T-cell (primary cell): ENCODE data around the gene DNAJC13. TPM values are rescaled to one million over a fixed set of nuclear protein-coding genes. Genes with fewer than 3 reads are reported as not detected.

Experiments used
- ATAC-seq, 4 experiments: fragments of 200-7000 bp in 3 of 4; fragments of 150-1000 bp in 1 of 4; cut with Tn5 transposase; replicated peaks in 1 of 4; 1 replicate in 3 of 4; 2 replicates in 1 of 4; pipeline ENCODE4 v1.10.0; 2021; ENCODE audit warnings: moderate library complexity in 3 of 4, mild to moderate bottlenecking in 2 of 4, moderate number of reproducible peaks in 1 of 4
- CTCF ChIA-PET, 2 donors: fragments of 300-600 bp; sonication (Branson Sonifier 250); formaldehyde crosslinking; loops; one replicate each; lab custom pipeline; 2022; ENCODE audit warnings: antibody characterized with exemption in 2 of 2; lab: Charles Lee
- POLR2A ChIA-PET, 2 donors: fragments of 300-600 bp; sonication (Branson Sonifier 250); formaldehyde crosslinking; loops; one replicate each; lab custom pipeline; 2022; ENCODE audit warnings: antibody characterized with exemption in 2 of 2; lab: Charles Lee
- DNase-seq, 35 experiments: peaks; one replicate each; pipeline versions ENCODE4 v3.0.0 to v3.0.0-alpha.2; 2013 to 2023
- H3K27ac ChIP-seq: one replicate; pipeline ENCODE4 v1.5.1; 2013; ENCODE audit warnings: low read length
- H3K27me3 ChIP-seq, 2 experiments: replicated peaks in 1 of 2; 1 replicate in 1 of 2; 2 replicates in 1 of 2; pipeline versions ENCODE4 v1.6.1 to v1.7.0; 2013; ENCODE audit warnings: low read length in 1 of 2, mixed read lengths in 1 of 2; ENCODE audit not compliant: control insufficient read depth in 2 of 2, insufficient read depth in 2 of 2; ENCODE audit errors: extremely low read depth in 1 of 2
- H3K36me3 ChIP-seq, 2 donors: 1 replicate in 1 of 2; 2 replicates in 1 of 2; pipeline versions ENCODE4 v1.6.1 to v1.7.0; 2013; ENCODE audit warnings: low read length in 1 of 2; ENCODE audit not compliant: control insufficient read depth in 2 of 2, insufficient read depth in 1 of 2; ENCODE audit errors: extremely low read depth in 1 of 2
- H3K4me1 ChIP-seq, 2 experiments: 1 replicate in 1 of 2; 2 replicates in 1 of 2; pipeline versions ENCODE4 v1.6.1 to v1.7.0; 2013; ENCODE audit warnings: low read length in 2 of 2, mixed read lengths in 1 of 2; ENCODE audit not compliant: insufficient read depth in 2 of 2, control insufficient read depth in 1 of 2; ENCODE audit errors: extremely low read depth in 1 of 2
- H3K4me3 ChIP-seq, 2 donors: 1 replicate in 1 of 2; 2 replicates in 1 of 2; pipeline versions ENCODE4 v1.5.1 to v1.7.0; 2013; ENCODE audit warnings: mild to moderate bottlenecking in 2 of 2, low read length in 1 of 2, moderate library complexity in 1 of 2; ENCODE audit not compliant: control insufficient read depth in 1 of 2; ENCODE audit errors: extremely low read depth in 1 of 2
- H3K9me3 ChIP-seq: 2 replicates; pipeline ENCODE4 v1.7.0; 2013
- H3K27ac Mint-ChIP-seq, 2 donors: one replicate each; pipeline ENCODE4 v1.8.0; 2020 to 2021; ENCODE audit warnings: mild to moderate bottlenecking in 2 of 2, mixed read lengths in 2 of 2
- H3K27me3 Mint-ChIP-seq, 2 donors: one replicate each; pipeline ENCODE4 v1.8.0; 2021 to 2022; ENCODE audit warnings: mixed read lengths in 2 of 2
- H3K36me3 Mint-ChIP-seq: one replicate; pipeline ENCODE4 v1.8.0; 2021; ENCODE audit warnings: mixed read lengths
- H3K4me1 Mint-ChIP-seq, 3 donors: one replicate each; pipeline ENCODE4 v1.8.0; 2020 to 2022; ENCODE audit warnings: mixed read lengths in 3 of 3, mild to moderate bottlenecking in 1 of 3
- H3K4me3 Mint-ChIP-seq, 3 donors: one replicate each; pipeline ENCODE4 v1.8.0; 2020 to 2022; ENCODE audit warnings: mild to moderate bottlenecking in 3 of 3, mixed read lengths in 3 of 3, moderate library complexity in 3 of 3
- H3K9me3 Mint-ChIP-seq, 3 donors: one replicate each; pipeline ENCODE4 v1.8.0; 2020 to 2022; ENCODE audit warnings: mixed read lengths in 3 of 3
- WGBS: methylation state at CpG from one replicate; pipeline ENCODE4 v1.1.5; 2013; ENCODE audit warnings: missing lambda C conversion rate; ENCODE audit not compliant: insufficient coverage; 5-methylcytosine and 5-hydroxymethylcytosine counted together
- total RNA-seq, 35 experiments: library from RNA in 6 of 35; stranded (reverse) in 6 of 35; fragments of 120-200 nt in 1 of 35; gene quantifications; one replicate each; pipeline versions ENCODE4 v1.2.1 to v1.2.4 and lab custom pipeline; 2013 to 2026

The DNAJC13 gene
- total RNA-seq, 5 donors from 2014 or later (not counting 1 experiment from before 2014, with no cell fraction given), result 28.7 to 33.7 (median 31.3) TPM

- Histone ChIP-seq H3K36me3 (peaks cover 14 to 57% of the 10 kb centered on the region in 2 donors), H3K4me3 (no peak overlapping the region), H3K4me1 (no peaks in the 10 kb centered on the region), H3K27ac (no peak overlapping the region), H3K9me3 (no peaks in the 10 kb centered on the region), H3K27me3 (no peaks in the 10 kb centered on the region)
- H3K9me3 Mint-ChIP-seq, result no peaks in the 10 kb centered on the region
- no peak for DNase-seq
- no peak overlapping the region for H3K27ac Mint-ChIP-seq
- CTCF ChIA-PET, result interaction anchor here (0.7 to 5.5 kb wide), 4 partner anchors 9 to 105 kb away, joined by 4 to 39 read pairs (median 20); no protein-coding TSS in a partner anchor
- H3K27me3 Mint-ChIP-seq, result no peaks in the 10 kb centered on the region
- H3K36me3 Mint-ChIP-seq, result peaks cover 54% of the 10 kb centered on the region
- no peak overlapping the region for H3K4me3 Mint-ChIP-seq
- WGBS, result no CpG with 5 or more reads among the region's 1 CpG
- ATAC-seq, result no peak
- POLR2A ChIA-PET, result no interaction called here
- peaks cover 0 to 7% (median 3%) of the 10 kb centered on the region in 3 donors for H3K4me1 Mint-ChIP-seq
Measured at GRCh38 chr3:132537297-132537696, 120.0 kb downstream of the DNAJC13 start.

DNA sequence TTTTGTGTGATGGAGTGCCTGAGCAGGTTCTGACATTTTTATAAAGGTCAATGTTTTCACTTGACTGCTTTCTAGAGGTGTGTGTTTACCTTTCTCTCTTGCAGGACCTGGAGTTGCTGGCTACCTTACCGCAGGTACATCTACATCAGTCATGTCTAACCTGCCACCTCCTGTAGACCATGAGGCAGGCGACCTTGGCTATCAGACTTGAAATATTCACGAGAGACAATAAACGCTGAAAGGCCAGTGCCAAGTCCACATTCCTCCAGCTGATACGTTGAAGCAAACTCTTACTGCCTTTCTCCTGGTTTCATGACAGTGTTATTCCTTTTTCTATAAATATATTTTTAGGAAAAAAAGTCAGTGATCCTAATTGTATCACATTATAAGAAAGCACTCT lies 120.8 kb downstream of the DNAJC13 start:
- ATAC-seq, result no peak
- POLR2A ChIA-PET, result no interaction called here
- Histone ChIP-seq H3K9me3 (no peaks in the 10 kb centered on the region), H3K36me3 (peaks cover 13 to 56% of the 10 kb centered on the region in 2 donors), H3K4me1 (no peaks in the 10 kb centered on the region), H3K27ac (no peak overlapping the region), H3K27me3 (no peaks in the 10 kb centered on the region), H3K4me3 (no peak overlapping the region)
- no peak overlapping the region for H3K4me3 Mint-ChIP-seq
- no peaks in the 10 kb centered on the region for H3K27me3 Mint-ChIP-seq
- peaks cover 58% of the 10 kb centered on the region for H3K36me3 Mint-ChIP-seq
- H3K4me1 Mint-ChIP-seq, result peaks cover 0 to 10% (median 7%) of the 10 kb centered on the region in 3 donors
- H3K9me3 Mint-ChIP-seq, result no peaks in the 10 kb centered on the region
- H3K27ac Mint-ChIP-seq, result peak overlapping the region in 1 of 2 donors; percentile 37
- no peak for DNase-seq
- 93% methylated on average over 2 of the region's 5 CpGs for WGBS
- CTCF ChIA-PET, result interaction anchor here (0.7 to 5.5 kb wide), 3 partner anchors 10 to 105 kb away, joined by 4 to 39 read pairs (median 8); no protein-coding TSS in a partner anchor

DNA sequence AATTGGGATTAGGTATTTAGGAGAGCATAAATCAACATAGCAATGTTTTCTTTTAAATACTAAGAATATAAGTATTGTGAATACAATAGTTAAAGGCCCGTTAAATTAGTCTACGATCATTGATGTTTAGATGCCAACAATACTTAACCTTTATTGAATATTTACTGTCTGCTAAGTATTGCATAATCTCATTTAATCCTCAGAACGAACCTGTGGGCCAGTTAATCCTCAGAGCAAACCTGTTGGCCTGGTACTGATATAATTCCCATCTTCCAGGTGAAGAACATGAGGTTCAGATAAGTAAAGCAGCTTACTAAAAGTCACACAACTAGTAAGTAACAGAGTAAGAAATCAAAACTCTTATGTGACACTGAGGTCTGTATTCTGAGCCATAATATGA lies 122.4 kb downstream of the DNAJC13 start:
- Mint-ChIP-seq H3K4me1 (peaks cover 0 to 10% (median 7%) of the 10 kb centered on the region in 3 donors), H3K9me3 (no peaks in the 10 kb centered on the region), H3K4me3 (no peak overlapping the region), H3K27me3 (no peaks in the 10 kb centered on the region), H3K27ac (no peak overlapping the region), H3K36me3 (peaks cover 49% of the 10 kb centered on the region)
- no CpG with 5 or more reads among the region's 3 CpGs for WGBS
- Histone ChIP-seq H3K27ac (no peak overlapping the region), H3K27me3 (no peaks in the 10 kb centered on the region), H3K9me3 (no peaks in the 10 kb centered on the region), H3K4me1 (no peaks in the 10 kb centered on the region), H3K36me3 (peaks cover 8 to 47% of the 10 kb centered on the region in 2 donors), H3K4me3 (no peak overlapping the region)
- ChIA-PET CTCF (no interaction called here), POLR2A (no interaction called here)
- ATAC-seq (no peak), DNase-seq (no peak)

DNA sequence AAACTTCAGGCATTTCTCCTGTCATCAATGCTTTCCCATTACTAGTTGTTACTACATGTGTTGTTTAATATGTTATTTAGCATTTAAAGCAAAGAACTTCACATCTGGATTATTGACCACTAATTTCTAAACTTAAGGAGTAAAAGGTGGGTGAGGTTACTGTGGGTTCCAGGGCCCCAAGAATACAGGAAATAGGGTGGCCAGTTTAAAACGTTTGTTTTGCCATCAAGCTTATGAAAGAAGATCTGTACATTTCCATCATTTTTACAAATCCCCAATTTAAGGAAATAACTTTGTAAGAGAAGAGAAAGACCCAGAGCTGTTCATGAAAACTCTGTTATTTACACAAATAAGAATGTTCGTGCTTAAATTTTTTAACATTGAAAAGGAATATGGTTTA lies 125.3 kb downstream of the DNAJC13 start:
- no peaks in the 10 kb centered on the region for H3K27me3 Mint-ChIP-seq
- DNase-seq (no peak), ATAC-seq (no peak)
- WGBS, result no CpG with 5 or more reads among the region's 2 CpGs
- Histone ChIP-seq H3K27me3 (no peaks in the 10 kb centered on the region), H3K4me3 (no peak overlapping the region), H3K9me3 (no peaks in the 10 kb centered on the region), H3K36me3 (peaks cover 8 to 37% of the 10 kb centered on the region in 2 donors), H3K27ac (no peak overlapping the region), H3K4me1 (no peaks in the 10 kb centered on the region)
- H3K36me3 Mint-ChIP-seq, result peaks cover 30% of the 10 kb centered on the region
- H3K27ac Mint-ChIP-seq, result peak overlapping the region in 1 of 2 donors; percentile 16
- peaks cover 0 to 7% (median 6%) of the 10 kb centered on the region in 3 donors for H3K4me1 Mint-ChIP-seq
- H3K9me3 Mint-ChIP-seq, result no peaks in the 10 kb centered on the region
- H3K4me3 Mint-ChIP-seq, result no peak overlapping the region
- POLR2A ChIA-PET, result interaction anchor here in 1 of 2 donors (0.7 kb wide), 1 partner anchor 26 kb away, joined by 4 read pairs; no protein-coding TSS in a partner anchor
- CTCF ChIA-PET, result interaction anchor here in 1 of 2 donors (0.6 to 1.0 kb wide), 3 partner anchors 9 to 113 kb away, joined by 3 to 5 read pairs (median 3); no protein-coding TSS in a partner anchor

GRCh38 chr3:132543011-132543739 lies 125.9 kb downstream of the DNAJC13 start:
- H3K27me3 Mint-ChIP-seq, result no peaks in the 10 kb centered on the region
- Histone ChIP-seq H3K27ac (no peak overlapping the region), H3K4me3 (no peak overlapping the region), H3K4me1 (no peaks in the 10 kb centered on the region), H3K27me3 (no peaks in the 10 kb centered on the region), H3K9me3 (no peaks in the 10 kb centered on the region), H3K36me3 (peaks cover 8 to 34% of the 10 kb centered on the region in 2 donors)
- peak overlapping the region in 1 of 2 donors; percentile 30 for H3K27ac Mint-ChIP-seq
- POLR2A ChIA-PET, result no interaction called here
- no peak for ATAC-seq
- peaks cover 28% of the 10 kb centered on the region for H3K36me3 Mint-ChIP-seq
- CTCF ChIA-PET, result interaction anchor here in 1 of 2 donors (0.6 kb wide), 1 partner anchor 10 kb away, joined by 5 read pairs; no protein-coding TSS in a partner anchor
- WGBS, result no CpG with 5 or more reads among the region's 2 CpGs
- H3K9me3 Mint-ChIP-seq, result no peaks in the 10 kb centered on the region
- no peak for DNase-seq
- H3K4me3 Mint-ChIP-seq, result no peak overlapping the region
- peaks cover 0 to 7% (median 6%) of the 10 kb centered on the region in 3 donors for H3K4me1 Mint-ChIP-seq

DNA sequence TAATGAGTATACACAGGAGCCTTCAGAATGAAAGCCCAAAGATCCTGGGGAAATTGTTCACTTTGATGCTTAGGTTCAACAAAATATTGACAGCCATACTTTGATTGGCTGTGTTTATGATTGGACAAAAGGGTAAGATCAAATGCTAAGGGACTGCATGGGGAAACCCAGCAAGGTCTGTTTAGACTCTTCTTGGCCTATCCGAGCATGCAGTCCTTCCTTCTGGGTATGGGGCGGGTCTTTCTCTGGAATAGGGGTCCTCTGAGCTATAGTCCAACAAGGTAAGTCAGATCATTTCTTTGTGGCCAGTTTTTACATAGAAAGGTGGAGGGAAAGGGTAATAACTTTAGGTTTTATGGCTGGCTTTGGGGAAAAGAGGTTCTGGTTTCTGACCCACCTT lies 126.8 kb downstream of the DNAJC13 start:
- ATAC-seq (no peak), DNase-seq (no peak)
- Mint-ChIP-seq H3K9me3 (no peaks in the 10 kb centered on the region), H3K4me1 (peaks cover 0 to 7% (median 6%) of the 10 kb centered on the region in 3 donors), H3K27me3 (no peaks in the 10 kb centered on the region), H3K4me3 (no peak overlapping the region), H3K27ac (no peak overlapping the region), H3K36me3 (peaks cover 21% of the 10 kb centered on the region)
- Histone ChIP-seq H3K4me3 (no peak overlapping the region), H3K36me3 (peaks cover 6 to 26% of the 10 kb centered on the region in 2 donors), H3K4me1 (no peaks in the 10 kb centered on the region), H3K27me3 (no peaks in the 10 kb centered on the region), H3K9me3 (no peaks in the 10 kb centered on the region), H3K27ac (no peak overlapping the region)
- ChIA-PET POLR2A (no interaction called here), CTCF (no interaction called here)
- WGBS, result 88% methylated on average over 1 of the region's 2 CpGs
